ENCODE results near the gene NEK11.
A peak's percentile ranks its signal among the peaks of the same experiment; 100 is the strongest.

The NEK11 gene

GRCh38 chr3:131338948-131339640, 312.4 kb downstream of the NEK11 start:
- no peaks in the 10 kb centered on the region for H3K36me3 ChIP-seq (ENCODE audit: low read depth)
- DNase-seq (ENCODE audit: low spot score) (no peak), ATAC-seq (ENCODE audit: low read depth) (no peak)
- no peaks in the 10 kb centered on the region for H3K9me3 ChIP-seq (ENCODE audit: severe bottlenecking)
- H3K4me3 ChIP-seq (ENCODE audit: severe bottlenecking), result no peak overlapping the region
- no peak overlapping the region for H3K27ac ChIP-seq (ENCODE audit: poor library complexity, severe bottlenecking)
- TF ChIP-seq CTCF (IDR thresholded peaks at IDR 0.05; ENCODE audit: poor library complexity, severe bottlenecking), result no peak
- no peaks in the 10 kb centered on the region for H3K4me1 ChIP-seq (ENCODE audit: insufficient read depth, poor library complexity, severe bottlenecking)
- no peaks in the 10 kb centered on the region for H3K27me3 ChIP-seq (ENCODE audit: insufficient read depth, poor library complexity, severe bottlenecking)

- no peaks in the 10 kb centered on the region for H3K36me3 ChIP-seq (ENCODE audit: low read depth)
- no peak for TF ChIP-seq CTCF (IDR thresholded peaks at IDR 0.05; ENCODE audit: poor library complexity, severe bottlenecking)
- no peaks in the 10 kb centered on the region for H3K4me1 ChIP-seq (ENCODE audit: insufficient read depth, poor library complexity, severe bottlenecking)
- no peak for DNase-seq (ENCODE audit: low spot score)
- H3K9me3 ChIP-seq (ENCODE audit: severe bottlenecking), result no peaks in the 10 kb centered on the region
- H3K27ac ChIP-seq (ENCODE audit: poor library complexity, severe bottlenecking), result no peak overlapping the region
- ATAC-seq (ENCODE audit: low read depth), result no peak
- H3K27me3 ChIP-seq (ENCODE audit: insufficient read depth, poor library complexity, severe bottlenecking), result no peaks in the 10 kb centered on the region
- no peak overlapping the region for H3K4me3 ChIP-seq (ENCODE audit: severe bottlenecking)
These were observed 315.1 kb downstream of the NEK11 start for GRCh38 chr3:131341761-131342160.

GRCh38 chr3:131348911-131349310, 322.2 kb downstream of the NEK11 start:
- DNase-seq (ENCODE audit: low spot score) (no peak), ATAC-seq (ENCODE audit: low read depth) (no peak)
- Histone ChIP-seq H3K27me3 (ENCODE audit: insufficient read depth, poor library complexity, severe bottlenecking) (no peaks in the 10 kb centered on the region), H3K4me1 (ENCODE audit: insufficient read depth, poor library complexity, severe bottlenecking) (peaks cover 6% of the 10 kb centered on the region), H3K4me3 (ENCODE audit: severe bottlenecking) (no peak overlapping the region), H3K9me3 (ENCODE audit: severe bottlenecking) (no peaks in the 10 kb centered on the region), H3K36me3 (ENCODE audit: low read depth) (no peaks in the 10 kb centered on the region), H3K27ac (ENCODE audit: poor library complexity, severe bottlenecking) (no peak overlapping the region)
- no peak for TF ChIP-seq CTCF (IDR thresholded peaks at IDR 0.05; ENCODE audit: poor library complexity, severe bottlenecking)

- TF ChIP-seq CTCF (IDR thresholded peaks at IDR 0.05; ENCODE audit: poor library complexity, severe bottlenecking), result no peak
- H3K27me3 ChIP-seq (ENCODE audit: insufficient read depth, poor library complexity, severe bottlenecking), result no peaks in the 10 kb centered on the region
- H3K9me3 ChIP-seq (ENCODE audit: severe bottlenecking), result no peaks in the 10 kb centered on the region
- no peaks in the 10 kb centered on the region for H3K36me3 ChIP-seq (ENCODE audit: low read depth)
- H3K27ac ChIP-seq (ENCODE audit: poor library complexity, severe bottlenecking), result no peak overlapping the region
- no peak for DNase-seq (ENCODE audit: low spot score)
- H3K4me3 ChIP-seq (ENCODE audit: severe bottlenecking), result no peak overlapping the region
- ATAC-seq (ENCODE audit: low read depth), result no peak
- H3K4me1 ChIP-seq (ENCODE audit: insufficient read depth, poor library complexity, severe bottlenecking), result peaks cover 6% of the 10 kb centered on the region
These were observed 322.8 kb downstream of the NEK11 start for GRCh38 chr3:131349454-131349853.

- no peaks in the 10 kb centered on the region for H3K27me3 ChIP-seq (ENCODE audit: insufficient read depth, poor library complexity, severe bottlenecking)
- no peak for DNase-seq (ENCODE audit: low spot score)
- H3K4me1 ChIP-seq (ENCODE audit: insufficient read depth, poor library complexity, severe bottlenecking), result peaks cover 6% of the 10 kb centered on the region
- ATAC-seq (ENCODE audit: low read depth), result peak; percentile 86
- no peak overlapping the region for H3K4me3 ChIP-seq (ENCODE audit: severe bottlenecking)
- H3K27ac ChIP-seq (ENCODE audit: poor library complexity, severe bottlenecking), result peak overlapping the region; percentile 5
- TF ChIP-seq CTCF (IDR thresholded peaks at IDR 0.05; ENCODE audit: poor library complexity, severe bottlenecking), result no peak
- no peaks in the 10 kb centered on the region for H3K9me3 ChIP-seq (ENCODE audit: severe bottlenecking)
- H3K36me3 ChIP-seq (ENCODE audit: low read depth), result no peaks in the 10 kb centered on the region
These were observed 323.3 kb downstream of the NEK11 start for GRCh38 chr3:131349946-131350347.

Data from RWPE2 (cell line).